PC-3 (cell line): ENCODE measurements around the gene TRMO.

Experiments
- EZH2phosphoT487 ChIP-seq: fragments of 300-600 bp; sonication (generic); IDR thresholded peaks from 2 replicates; pipeline ENCODE4 v1.6.1; 2018; ENCODE audit warnings: mild to moderate bottlenecking, antibody characterized with exemption, low read length, borderline replicate concordance
- TF ChIP-seq, protein P1 (sequence below): fragments of 300-600 bp; sonication (generic); conservative IDR thresholded peaks from 2 replicates; pipeline ENCODE4 v1.5.1; 2017; ENCODE audit warnings: antibody characterized with exemption, low read depth, mild to moderate bottlenecking, low read length

DNA sequence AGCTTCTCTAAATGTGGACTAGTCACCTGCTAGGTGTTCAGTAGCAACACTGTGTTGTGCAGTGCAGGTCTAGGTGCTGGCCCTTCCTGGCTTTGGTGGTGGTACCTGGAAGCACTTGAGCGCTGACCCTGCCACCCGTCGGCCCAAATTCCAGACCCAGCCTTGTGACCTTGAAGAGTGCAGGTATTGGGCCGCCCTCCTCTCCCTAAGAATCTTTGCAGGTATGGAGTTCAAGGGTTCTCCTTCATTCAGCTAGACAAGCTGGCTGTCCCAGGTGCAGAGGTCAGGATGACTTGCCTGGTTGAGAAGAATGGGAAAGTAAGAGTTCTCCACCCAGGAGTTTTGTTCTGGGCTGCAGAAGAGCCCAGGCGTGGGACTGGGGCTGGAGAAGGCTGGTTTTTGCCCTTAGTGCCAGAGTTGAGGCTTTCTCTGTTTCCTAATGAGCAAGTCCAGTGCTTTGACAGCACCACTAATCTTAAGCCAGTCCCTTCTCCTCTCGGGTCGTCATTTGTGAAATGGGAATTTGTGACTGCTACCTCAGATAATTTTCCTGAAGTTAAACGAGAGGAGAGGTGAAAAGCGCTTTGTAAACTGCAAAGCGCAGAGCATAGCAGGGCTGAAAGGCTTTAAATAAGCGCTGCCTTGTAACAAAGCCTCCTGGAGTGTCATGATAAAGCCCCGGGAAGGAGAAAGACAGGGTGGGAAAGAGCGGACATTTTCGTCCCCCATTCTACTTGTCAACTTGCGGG, 65.3 kb downstream of the TRMO start:
- TF ChIP-seq, protein P1, sequence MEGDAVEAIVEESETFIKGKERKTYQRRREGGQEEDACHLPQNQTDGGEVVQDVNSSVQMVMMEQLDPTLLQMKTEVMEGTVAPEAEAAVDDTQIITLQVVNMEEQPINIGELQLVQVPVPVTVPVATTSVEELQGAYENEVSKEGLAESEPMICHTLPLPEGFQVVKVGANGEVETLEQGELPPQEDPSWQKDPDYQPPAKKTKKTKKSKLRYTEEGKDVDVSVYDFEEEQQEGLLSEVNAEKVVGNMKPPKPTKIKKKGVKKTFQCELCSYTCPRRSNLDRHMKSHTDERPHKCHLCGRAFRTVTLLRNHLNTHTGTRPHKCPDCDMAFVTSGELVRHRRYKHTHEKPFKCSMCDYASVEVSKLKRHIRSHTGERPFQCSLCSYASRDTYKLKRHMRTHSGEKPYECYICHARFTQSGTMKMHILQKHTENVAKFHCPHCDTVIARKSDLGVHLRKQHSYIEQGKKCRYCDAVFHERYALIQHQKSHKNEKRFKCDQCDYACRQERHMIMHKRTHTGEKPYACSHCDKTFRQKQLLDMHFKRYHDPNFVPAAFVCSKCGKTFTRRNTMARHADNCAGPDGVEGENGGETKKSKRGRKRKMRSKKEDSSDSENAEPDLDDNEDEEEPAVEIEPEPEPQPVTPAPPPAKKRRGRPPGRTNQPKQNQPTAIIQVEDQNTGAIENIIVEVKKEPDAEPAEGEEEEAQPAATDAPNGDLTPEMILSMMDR = no peak
- no peak for TF ChIP-seq EZH2phosphoT487
